Loucy (cell line): ENCODE results near the gene CAPN1.
A peak's percentile ranks its signal among the peaks of the same experiment; 100 is the strongest.

Experiments used
- H2AFZ ChIP-seq: fragments of 200-600 bp; sonication (generic); 2 replicates; pipeline ENCODE4 v1.6.0; 2016; ENCODE audit warnings: antibody characterized with exemption, mild to moderate bottlenecking, low read length, moderate library complexity
- H3F3A ChIP-seq: fragments of 200-600 bp; 2 replicates; pipeline ENCODE4 v1.6.0; 2016; ENCODE audit warnings: antibody characterized with exemption, low read depth, mild to moderate bottlenecking
- H3K27me3 ChIP-seq: fragments of 200-600 bp; sonication (generic); 2 replicates; pipeline ENCODE4 v1.6.1; 2014; ENCODE audit warnings: low read length, mild to moderate bottlenecking; ENCODE audit not compliant: insufficient read depth, poor library complexity, severe bottlenecking
- H3K36me3 ChIP-seq: fragments of 200-600 bp; sonication (generic); 2 replicates; pipeline ENCODE4 v1.6.1; 2016; ENCODE audit warnings: low read length; ENCODE audit not compliant: insufficient read depth
- H3K4me1 ChIP-seq: fragments of 200-600 bp; sonication (generic); 2 replicates; pipeline ENCODE4 v1.5.1; 2014; ENCODE audit warnings: low read length, mild to moderate bottlenecking; ENCODE audit not compliant: insufficient read depth, poor library complexity, severe bottlenecking
- H3K4me2 ChIP-seq: fragments of 200-600 bp; sonication (generic); 2 replicates; pipeline ENCODE4 v1.6.0; 2014; ENCODE audit warnings: antibody characterized with exemption, low read length, low read depth, mild to moderate bottlenecking; ENCODE audit not compliant: poor library complexity, severe bottlenecking
- H3K4me3 ChIP-seq: fragments of 200-600 bp; sonication (generic); 2 replicates; pipeline ENCODE4 v1.5.1; 2014; ENCODE audit warnings: low read length, mild to moderate bottlenecking, mixed read lengths; ENCODE audit not compliant: poor library complexity, severe bottlenecking
- H3K79me2 ChIP-seq: fragments of 200-600 bp; sonication (generic); 2 replicates; pipeline ENCODE4 v1.6.1; 2014; ENCODE audit warnings: low read length; ENCODE audit not compliant: insufficient read depth
- H3K9ac ChIP-seq: fragments of 200-600 bp; sonication (generic); 2 replicates; pipeline ENCODE4 v1.6.0; 2014; ENCODE audit warnings: mild to moderate bottlenecking, low read depth, low read length, moderate library complexity; ENCODE audit not compliant: poor library complexity, severe bottlenecking
- H3K9me2 ChIP-seq: fragments of 200-600 bp; sonication (generic); replicated peaks from 2 replicates; pipeline ENCODE4 v1.6.1; 2016; ENCODE audit warnings: low read depth, low read length, mixed read lengths
- H3K9me3 ChIP-seq: fragments of 200-600 bp; sonication (generic); 2 replicates; pipeline ENCODE4 v1.6.1; 2014; ENCODE audit warnings: mild to moderate bottlenecking, antibody characterized with exemption, low read length, low read depth; ENCODE audit not compliant: insufficient read depth
- H4K20me1 ChIP-seq: fragments of 200-600 bp; sonication (generic); 2 replicates; pipeline ENCODE4 v1.6.0; 2014; ENCODE audit warnings: antibody characterized with exemption, low read length, mild to moderate bottlenecking; ENCODE audit not compliant: insufficient read depth, poor library complexity, severe bottlenecking
- EZH2phosphoT487 ChIP-seq: fragments of 200-600 bp; IDR thresholded peaks from 2 replicates; pipeline ENCODE4 v1.6.1; 2018; ENCODE audit warnings: antibody characterized with exemption, mild to moderate bottlenecking, moderate library complexity, borderline replicate concordance
- TF ChIP-seq, protein P1 (sequence below): fragments of 200-600 bp; sonication (generic); conservative IDR thresholded peaks from 2 replicates; pipeline ENCODE4 v1.5.1; 2014; ENCODE audit warnings: mild to moderate bottlenecking, antibody characterized with exemption, low read length

Gene CAPN1

DNA sequence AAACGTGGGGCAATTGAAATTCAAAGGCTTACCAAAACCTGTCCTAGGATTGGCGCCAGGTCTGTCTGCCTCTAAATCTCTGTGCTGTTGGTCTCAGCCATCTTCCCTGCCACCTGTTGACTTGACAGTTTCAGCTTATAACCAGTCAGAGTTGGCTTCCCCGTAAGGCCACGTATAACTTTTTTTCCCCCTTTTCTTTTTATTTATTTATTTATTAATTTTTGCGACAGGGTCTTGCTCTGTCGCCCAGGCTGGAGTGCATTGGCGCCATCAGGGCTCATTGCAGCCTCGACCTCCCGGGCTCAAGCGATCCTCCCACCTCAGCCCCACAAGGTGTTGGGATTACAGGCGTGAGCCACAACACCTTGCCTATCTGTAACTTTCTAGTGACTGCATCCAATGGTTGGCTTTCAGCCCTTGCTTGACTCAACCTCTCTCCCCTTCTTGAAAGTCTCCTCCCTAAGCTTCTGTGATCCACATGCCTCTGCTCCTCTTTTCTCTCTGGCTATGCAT lies 46.0 kb upstream of the CAPN1 start:
- Histone ChIP-seq H3K4me3 (peak overlapping the region; percentile 84), H4K20me1 (peaks cover 21% of the 10 kb centered on the region), H3K9ac (peak overlapping the region; percentile 88), H3K36me3 (peaks cover 8% of the 10 kb centered on the region; the same call in 1 of the 2 replicates), H3K79me2 (peaks cover 26% of the 10 kb centered on the region), H3K4me1 (peaks cover 24% of the 10 kb centered on the region), H3K4me2 (peak overlapping the region; percentile 98), H3K27me3 (no peaks in the 10 kb centered on the region), H3F3A (no peaks in the 10 kb centered on the region), H3K9me3 (no peaks in the 10 kb centered on the region), H2AFZ (peak overlapping the region; percentile 92; the same call in 1 of the 2 replicates), H3K9me2 (no peaks in the 10 kb centered on the region)
- no peak for TF ChIP-seq EZH2phosphoT487
- TF ChIP-seq, protein P1, sequence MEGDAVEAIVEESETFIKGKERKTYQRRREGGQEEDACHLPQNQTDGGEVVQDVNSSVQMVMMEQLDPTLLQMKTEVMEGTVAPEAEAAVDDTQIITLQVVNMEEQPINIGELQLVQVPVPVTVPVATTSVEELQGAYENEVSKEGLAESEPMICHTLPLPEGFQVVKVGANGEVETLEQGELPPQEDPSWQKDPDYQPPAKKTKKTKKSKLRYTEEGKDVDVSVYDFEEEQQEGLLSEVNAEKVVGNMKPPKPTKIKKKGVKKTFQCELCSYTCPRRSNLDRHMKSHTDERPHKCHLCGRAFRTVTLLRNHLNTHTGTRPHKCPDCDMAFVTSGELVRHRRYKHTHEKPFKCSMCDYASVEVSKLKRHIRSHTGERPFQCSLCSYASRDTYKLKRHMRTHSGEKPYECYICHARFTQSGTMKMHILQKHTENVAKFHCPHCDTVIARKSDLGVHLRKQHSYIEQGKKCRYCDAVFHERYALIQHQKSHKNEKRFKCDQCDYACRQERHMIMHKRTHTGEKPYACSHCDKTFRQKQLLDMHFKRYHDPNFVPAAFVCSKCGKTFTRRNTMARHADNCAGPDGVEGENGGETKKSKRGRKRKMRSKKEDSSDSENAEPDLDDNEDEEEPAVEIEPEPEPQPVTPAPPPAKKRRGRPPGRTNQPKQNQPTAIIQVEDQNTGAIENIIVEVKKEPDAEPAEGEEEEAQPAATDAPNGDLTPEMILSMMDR: no peak

DNA sequence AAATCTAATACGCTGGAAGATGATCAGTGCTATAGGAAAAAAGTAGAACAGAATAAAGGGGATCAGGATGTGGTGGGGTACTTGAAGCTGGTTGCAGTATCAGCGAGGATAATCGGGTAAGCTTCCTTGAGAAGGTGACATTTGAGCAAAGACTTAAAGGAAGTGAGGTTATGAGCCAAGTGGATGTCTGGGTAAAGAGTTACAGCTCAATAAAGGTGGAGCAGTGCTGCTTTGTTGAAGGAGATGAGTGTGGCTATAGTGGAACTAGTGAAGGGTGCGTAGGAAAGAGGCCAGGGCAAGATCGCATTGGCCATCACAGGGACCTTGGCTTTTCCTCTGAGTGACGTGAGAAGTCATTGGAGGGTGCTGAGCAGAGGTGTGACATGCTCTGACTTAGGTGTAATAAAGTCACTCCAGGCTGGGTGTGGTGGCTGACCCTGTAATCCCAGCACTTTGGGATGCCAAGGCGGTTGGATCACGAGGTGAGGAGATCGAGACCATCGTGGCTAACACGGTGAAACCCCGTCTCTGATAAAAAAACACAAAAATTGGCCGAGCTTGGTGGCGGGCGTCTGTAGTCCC lies 45.1 kb upstream of the CAPN1 start:
- Histone ChIP-seq H3K4me2 (no peak overlapping the region), H3K79me2 (peaks cover 26% of the 10 kb centered on the region), H3K36me3 (no peaks in the 10 kb centered on the region; the same call in 1 of the 2 replicates), H3K9me2 (no peaks in the 10 kb centered on the region), H3K4me3 (no peak overlapping the region), H3K4me1 (peaks cover 24% of the 10 kb centered on the region), H3F3A (no peaks in the 10 kb centered on the region), H2AFZ (no peak overlapping the region), H3K9me3 (no peaks in the 10 kb centered on the region), H3K27me3 (no peaks in the 10 kb centered on the region), H4K20me1 (peaks cover 21% of the 10 kb centered on the region), H3K9ac (no peak overlapping the region)
- no peak for TF ChIP-seq EZH2phosphoT487
- TF ChIP-seq, protein P1: no peak

DNA sequence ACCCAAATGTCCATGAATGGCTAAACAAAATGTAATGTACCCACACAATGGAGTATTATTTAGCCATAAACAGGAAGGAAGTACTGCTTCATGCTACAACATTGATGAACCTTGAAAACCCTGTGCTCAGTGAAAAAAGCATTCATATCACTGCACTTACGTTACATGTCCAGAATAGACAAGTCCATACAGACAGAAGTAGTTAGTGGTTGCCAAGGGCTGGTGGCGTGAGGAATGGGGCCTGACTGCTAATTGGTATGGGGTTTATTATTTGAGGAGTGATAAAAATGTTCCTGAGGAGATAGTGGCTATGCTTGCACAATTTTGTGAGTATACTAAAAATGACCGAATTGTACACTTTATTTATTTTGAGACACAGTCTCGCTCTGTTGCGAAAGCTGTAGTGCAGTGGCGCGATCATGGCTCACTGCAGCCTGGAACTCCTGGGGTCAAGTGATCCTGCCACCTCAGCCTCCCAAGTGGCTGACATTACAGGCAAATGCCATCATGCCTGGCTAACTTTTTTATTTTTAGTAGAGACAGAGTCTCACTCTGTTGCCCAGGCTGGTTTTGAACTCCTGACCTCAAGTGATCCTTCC lies 39.7 kb upstream of the CAPN1 start:
- Histone ChIP-seq H3K36me3 (no peaks in the 10 kb centered on the region), H3K4me3 (no peak overlapping the region), H3K79me2 (no peaks in the 10 kb centered on the region), H3F3A (no peaks in the 10 kb centered on the region), H3K9me3 (no peaks in the 10 kb centered on the region), H3K4me1 (no peaks in the 10 kb centered on the region), H4K20me1 (no peaks in the 10 kb centered on the region), H3K9ac (no peak overlapping the region), H2AFZ (no peak overlapping the region), H3K9me2 (no peaks in the 10 kb centered on the region), H3K27me3 (no peaks in the 10 kb centered on the region), H3K4me2 (no peak overlapping the region)
- TF ChIP-seq EZH2phosphoT487: no peak
- TF ChIP-seq, protein P1: no peak
